GM23248 (cell line): ENCODE measurements around the gene KERA. TPM values are rescaled to one million over a fixed set of nuclear protein-coding genes. Genes with fewer than 3 reads are reported as not detected.

Experiments
- DNase-seq: peaks from one replicate; pipeline ENCODE4 v3.0.0-alpha.2; 2015
- H2AFZ ChIP-seq: fragments of 200-600 bp; sonication (generic); 2 replicates; pipeline ENCODE4 v1.6.1; 2016; ENCODE audit warnings: antibody characterized with exemption
- H3F3A ChIP-seq: fragments of 200-600 bp; sonication (generic); 2 replicates; pipeline ENCODE4 v1.6.1; 2016; ENCODE audit warnings: mild to moderate bottlenecking, antibody characterized with exemption, mixed run types; ENCODE audit not compliant: insufficient read depth
- H3K27ac ChIP-seq: fragments of 200-600 bp; sonication (generic); 2 replicates; pipeline ENCODE4 v1.5.1; 2016; ENCODE audit warnings: mild to moderate bottlenecking
- H3K27me3 ChIP-seq: fragments of 200-600 bp; sonication (generic); replicated peaks from 2 replicates; pipeline ENCODE4 v1.6.1; 2016; ENCODE audit warnings: mild to moderate bottlenecking; ENCODE audit not compliant: insufficient read depth
- H3K36me3 ChIP-seq: fragments of 200-600 bp; sonication (generic); 2 replicates; pipeline ENCODE4 v1.6.1; 2016; ENCODE audit warnings: low read depth, mild to moderate bottlenecking
- H3K4me1 ChIP-seq: fragments of 200-600 bp; sonication (generic); 2 replicates; pipeline ENCODE4 v1.6.1; 2016; ENCODE audit warnings: mild to moderate bottlenecking; ENCODE audit not compliant: insufficient read depth
- H3K4me2 ChIP-seq: fragments of 200-600 bp; sonication (generic); one replicate; pipeline ENCODE4 v1.6.1; 2016; ENCODE audit warnings: mild to moderate bottlenecking; ENCODE audit not compliant: unreplicated experiment
- H3K4me3 ChIP-seq: fragments of 200-600 bp; sonication (generic); 2 replicates; pipeline ENCODE4 v1.5.1; 2016; ENCODE audit warnings: mild to moderate bottlenecking
- H3K79me2 ChIP-seq: fragments of 200-600 bp; sonication (generic); 2 replicates; pipeline ENCODE4 v1.6.1; 2016; ENCODE audit warnings: mild to moderate bottlenecking; ENCODE audit not compliant: insufficient read depth
- H3K9ac ChIP-seq: fragments of 200-600 bp; sonication (generic); 2 replicates; pipeline ENCODE4 v1.6.1; 2016; ENCODE audit warnings: mild to moderate bottlenecking
- H3K9me2 ChIP-seq: fragments of 200-600 bp; sonication (generic); 2 replicates; pipeline ENCODE4 v1.6.1; 2016; ENCODE audit warnings: mixed run types, mild to moderate bottlenecking, moderate library complexity; ENCODE audit not compliant: insufficient read depth
- H3K9me3 ChIP-seq: fragments of 200-600 bp; sonication (generic); one replicate; pipeline ENCODE4 v1.6.1; 2017; ENCODE audit warnings: low read depth
- H4K20me1 ChIP-seq: fragments of 200-600 bp; sonication (generic); 2 replicates; pipeline ENCODE4 v1.6.0; 2016; ENCODE audit not compliant: insufficient read depth
- EZH2 ChIP-seq: fragments of 200-600 bp; sonication (generic); IDR thresholded peaks from 2 replicates; pipeline ENCODE4 v1.6.1; 2018; ENCODE audit warnings: antibody characterized with exemption, mild to moderate bottlenecking; ENCODE audit not compliant: insufficient read depth, poor library complexity, severe bottlenecking
- EZH2phosphoT487 ChIP-seq: fragments of 200-600 bp; sonication (generic); IDR thresholded peaks from 2 replicates; pipeline ENCODE4 v1.6.1; 2018; ENCODE audit warnings: antibody characterized with exemption, moderate library complexity, mild to moderate bottlenecking, low read depth; ENCODE audit not compliant: insufficient read depth
- WGBS, 2 experiments: methylation state at CpG; one replicate each; pipeline ENCODE4 v1.1.6; 2015 to 2017; ENCODE audit warnings: low lambda C conversion rate in 2 of 2, low coverage in 1 of 2; ENCODE audit errors: missing lambda C conversion rate in 2 of 2; 5-methylcytosine and 5-hydroxymethylcytosine counted together
- in situ Hi-C: fragments of 300-500 bp; cut with MboI; formaldehyde crosslinking; loops from 2 replicates; pipeline ENCODE4 v1.15.0; 2020
- polyA plus RNA-seq: library from polyadenylated mRNA; unstranded; fragments of >200 nt; fragmentation: Nextera tagmentation; extraction: Ambion mirVana; gene quantifications from 2 replicates; pipeline ENCODE4 v1.2.1, GENCODE V29; 2016
- total RNA-seq: library from RNA; depleted of rRNA; stranded (reverse); fragments of >200 nt; shearing (Covaris generic); gene quantifications from 2 replicates; pipeline ENCODE4 v1.2.3, GENCODE V29; 2014

Gene KERA
- total and polyA plus RNA-seq, 2 experiments from 2014 or later = not detected

DNA sequence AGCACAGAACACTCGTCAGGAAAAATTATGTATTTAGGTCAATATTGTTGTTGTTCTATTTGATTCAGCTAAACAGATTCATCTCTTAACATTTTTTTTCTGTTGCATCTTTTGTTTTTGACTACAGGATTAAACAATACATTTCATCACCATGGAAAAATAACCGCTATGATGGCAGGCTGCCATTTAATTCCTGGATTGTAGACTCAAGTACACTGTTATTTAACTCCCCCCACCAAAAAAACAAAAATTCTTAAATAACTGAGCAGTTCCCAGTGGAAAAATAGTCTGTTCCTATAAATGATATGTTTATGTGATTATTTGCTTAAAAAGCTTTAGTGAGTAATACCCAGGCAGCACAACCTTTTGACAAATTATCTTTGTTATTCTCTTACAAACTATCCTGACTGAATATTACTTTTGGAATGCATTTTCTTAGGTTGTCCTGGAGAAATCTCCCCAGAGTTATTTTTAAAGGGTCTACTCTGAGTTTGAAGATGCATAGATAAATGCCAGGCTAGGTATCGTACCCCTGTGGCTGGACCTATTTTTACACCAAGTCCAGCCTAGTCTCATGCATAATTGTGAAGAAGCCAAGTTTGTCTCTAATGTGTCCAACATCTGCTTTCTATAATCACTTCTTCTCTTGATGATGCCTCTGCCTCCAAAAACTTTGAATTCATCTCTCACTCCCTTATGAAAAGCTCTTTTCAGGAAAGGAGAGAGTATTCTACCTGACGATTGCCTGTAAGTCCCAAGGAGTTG, 3.7 kb downstream of the KERA start:
- TF ChIP-seq EZH2 (no peak), EZH2phosphoT487 (0 out of 2 replicates have a peak, but pooled peaks have one; percentile 27)
- H3K9me3 ChIP-seq = no peaks in the 10 kb centered on the region
- H4K20me1 ChIP-seq = no peaks in the 10 kb centered on the region
- H3K4me2 ChIP-seq = peak overlapping the region; percentile 32
- no peaks in the 10 kb centered on the region for H3K9me2 ChIP-seq
- H3K9ac ChIP-seq = peak overlapping the region; percentile 51
- 0 out of 2 replicates have a peak overlapping the region, but pooled peaks have one; percentile 9 for H3K4me3 ChIP-seq
- peak overlapping the region; percentile 58 for H3K27ac ChIP-seq
- H3K79me2 ChIP-seq = no peaks in the 10 kb centered on the region
- no peaks in the 10 kb centered on the region for H3K36me3 ChIP-seq
- H2AFZ ChIP-seq = peak overlapping the region; percentile 29
- H3K27me3 ChIP-seq = no peaks in the 10 kb centered on the region
- in situ Hi-C loops = no loop called here
- peaks cover 13% of the 10 kb centered on the region for H3K4me1 ChIP-seq
- WGBS, 2 experiments = 8 to 14% methylated on average over 4 of the region's 4 CpGs
- DNase-seq = peak; percentile 81
- H3F3A ChIP-seq = 0 out of 2 replicates have a peak, but pooled peaks cover 8% of the 10 kb centered on the region

DNA sequence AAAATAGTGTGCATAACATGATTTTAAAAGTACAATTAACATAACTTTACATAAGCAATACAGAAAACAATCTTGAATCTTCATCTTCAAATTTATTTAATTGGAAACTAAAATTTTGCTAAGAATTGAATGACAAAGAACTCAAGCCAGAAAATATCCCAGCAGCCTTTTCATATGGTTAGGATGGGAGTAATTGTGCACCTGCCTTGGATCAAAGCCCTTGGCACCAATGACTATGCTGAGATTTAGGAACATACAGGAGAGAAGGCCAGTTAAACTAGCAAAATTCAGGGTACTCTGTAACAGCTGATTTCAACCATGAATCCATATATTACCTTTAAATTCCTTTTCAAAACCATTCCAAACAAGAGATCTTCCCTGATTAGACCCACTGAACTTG, 5.8 kb downstream of the KERA start:
- no peaks in the 10 kb centered on the region for H3K27me3 ChIP-seq
- no peak overlapping the region for H3K27ac ChIP-seq
- no peaks in the 10 kb centered on the region for H3K36me3 ChIP-seq
- no peaks in the 10 kb centered on the region for H3K9me3 ChIP-seq
- DNase-seq = no peak
- no peak overlapping the region for H3K9ac ChIP-seq
- H3K79me2 ChIP-seq = no peaks in the 10 kb centered on the region
- 0 out of 2 replicates have a peak, but pooled peaks cover 8% of the 10 kb centered on the region for H3F3A ChIP-seq
- peaks cover 13% of the 10 kb centered on the region for H3K4me1 ChIP-seq
- H3K9me2 ChIP-seq = no peaks in the 10 kb centered on the region
- no peaks in the 10 kb centered on the region for H4K20me1 ChIP-seq
- no peak overlapping the region for H2AFZ ChIP-seq
- TF ChIP-seq EZH2 (no peak), EZH2phosphoT487 (no peak)
- no peak overlapping the region for H3K4me2 ChIP-seq
- H3K4me3 ChIP-seq = no peak overlapping the region
- in situ Hi-C loops = no loop called here

DNA sequence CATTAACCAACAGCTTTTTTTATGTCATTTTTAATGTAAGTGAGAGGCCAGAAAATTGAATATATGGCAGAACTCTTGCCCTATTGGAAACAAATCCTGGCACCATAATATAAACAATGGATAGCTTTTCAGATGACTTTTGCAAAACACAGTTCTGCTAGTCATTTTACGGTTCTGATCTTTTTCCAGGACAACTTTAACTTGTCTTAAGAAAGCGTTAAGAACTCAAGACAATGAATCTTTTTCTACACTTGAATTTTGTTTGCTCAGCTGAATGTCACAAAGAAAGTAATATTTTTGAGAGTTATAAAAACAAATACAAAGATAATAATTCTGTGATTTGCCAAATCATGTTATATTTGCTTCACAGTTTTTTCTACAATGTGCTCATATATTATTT, 13.2 kb downstream of the KERA start:
- 89 to 95% methylated on average over 2 of the region's 2 CpGs for WGBS, 2 experiments
- in situ Hi-C loops = no loop called here
- H2AFZ ChIP-seq = no peak overlapping the region
- no peaks in the 10 kb centered on the region for H3K9me3 ChIP-seq
- H3K9ac ChIP-seq = no peak overlapping the region
- H3K4me3 ChIP-seq = no peak overlapping the region
- TF ChIP-seq EZH2phosphoT487 = no peak
- no peak for TF ChIP-seq EZH2
- no peak for DNase-seq
- no peaks in the 10 kb centered on the region for H3K36me3 ChIP-seq
- no peaks in the 10 kb centered on the region for H3K79me2 ChIP-seq
- H3F3A ChIP-seq = no peaks in the 10 kb centered on the region
- H3K4me2 ChIP-seq = no peak overlapping the region
- no peaks in the 10 kb centered on the region for H3K27me3 ChIP-seq
- H3K9me2 ChIP-seq = no peaks in the 10 kb centered on the region
- H4K20me1 ChIP-seq = no peaks in the 10 kb centered on the region
- H3K27ac ChIP-seq = no peak overlapping the region
- peaks cover 10% of the 10 kb centered on the region for H3K4me1 ChIP-seq

DNA sequence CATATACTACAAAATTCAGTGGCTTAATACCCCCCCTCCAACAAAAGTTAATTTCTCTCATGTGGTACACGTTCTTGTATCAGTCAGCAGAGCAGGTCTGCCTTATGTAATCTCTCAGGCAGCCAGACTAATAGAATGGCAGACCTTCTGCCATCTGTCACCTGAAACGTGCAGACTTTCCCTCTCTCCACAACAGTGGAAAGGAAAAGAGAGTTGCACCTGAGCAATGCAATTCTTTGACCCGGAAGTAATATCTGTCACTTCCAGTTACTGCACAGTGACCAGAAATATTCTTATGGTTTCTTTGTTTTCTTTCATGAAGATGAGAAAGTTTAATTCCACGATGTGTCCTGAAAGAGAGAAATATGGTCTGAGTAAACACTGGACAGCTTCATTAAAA, 14.4 kb downstream of the KERA start:
- TF ChIP-seq EZH2 = no peak
- TF ChIP-seq EZH2phosphoT487 = no peak
- no peaks in the 10 kb centered on the region for H3K79me2 ChIP-seq
- H3K4me3 ChIP-seq = no peak overlapping the region
- DNase-seq = no peak
- H3K9me2 ChIP-seq = no peaks in the 10 kb centered on the region
- H3K27ac ChIP-seq = no peak overlapping the region
- no peaks in the 10 kb centered on the region for H3K27me3 ChIP-seq
- H3K9ac ChIP-seq = no peak overlapping the region
- H3K4me2 ChIP-seq = no peak overlapping the region
- H3F3A ChIP-seq = no peaks in the 10 kb centered on the region
- no peaks in the 10 kb centered on the region for H4K20me1 ChIP-seq
- in situ Hi-C loops = no loop called here
- no peaks in the 10 kb centered on the region for H3K36me3 ChIP-seq
- no peaks in the 10 kb centered on the region for H3K9me3 ChIP-seq
- WGBS, 2 experiments = 68 to 74% methylated on average over 4 of the region's 4 CpGs
- H2AFZ ChIP-seq = no peak overlapping the region
- peaks cover 10% of the 10 kb centered on the region for H3K4me1 ChIP-seq
